ENCODE results near the gene MS4A6A. TPM values are rescaled to one million over a fixed set of nuclear protein-coding genes. Genes with fewer than 3 reads are reported as not detected.
"Not testable (repeated sequence)": the region's sequence is repeated elsewhere in the genome, so short reads cannot be mapped to it uniquely, and the experiment has no call there.

MS4A6A gene
- polyA plus RNA-seq, 6 donors from 2014 or later: 1.5 to 11.3 (median 3.3) TPM

DNA sequence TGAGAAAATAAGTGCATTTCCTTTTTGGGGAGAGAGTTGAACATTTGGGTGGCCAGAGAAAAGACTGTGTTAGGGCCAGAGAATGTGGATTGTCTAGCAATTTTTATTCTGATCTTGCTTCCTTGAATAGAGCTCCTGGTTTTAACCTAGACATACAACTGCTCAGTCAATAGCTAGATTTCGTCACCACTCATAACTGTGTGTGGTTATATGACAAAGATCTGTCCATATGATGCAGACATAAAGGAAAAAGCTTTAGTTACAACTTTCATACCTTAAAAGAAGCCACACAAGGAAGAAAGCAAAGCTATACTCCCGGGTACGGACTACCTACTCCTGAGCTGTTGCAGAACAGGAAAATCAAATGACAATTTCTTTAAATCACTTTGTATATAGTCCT, 37.2 kb downstream of the MS4A6A start:
- ATAC-seq (ENCODE audit: low read depth in 2 of 2): no peak
- H3K4me1 Mint-ChIP-seq: no peaks in the 10 kb centered on the region

DNA sequence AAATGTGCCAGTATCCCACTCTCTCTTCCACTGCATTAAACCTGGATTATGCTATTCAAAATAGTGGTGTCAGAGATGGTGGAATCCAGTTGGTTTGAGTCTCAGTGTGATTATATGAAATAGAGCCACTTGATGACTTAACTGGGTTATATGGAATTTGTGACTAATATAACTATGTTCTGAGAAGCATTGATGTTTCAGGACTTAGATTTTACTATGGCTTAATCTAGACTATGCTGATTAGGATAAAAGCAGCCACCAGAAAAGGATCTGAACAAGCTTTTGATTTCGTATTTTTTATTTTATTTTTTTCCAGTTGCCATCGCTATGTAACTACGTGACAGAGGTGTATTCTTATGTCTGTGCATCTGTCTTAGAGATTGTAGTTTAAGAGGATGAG, 39.1 kb downstream of the MS4A6A start:
- DNase-seq (no peak), ATAC-seq (ENCODE audit: low read depth in 2 of 2) (no peak)
- H3K27ac Mint-ChIP-seq: no peak overlapping the region
- H3K27me3 Mint-ChIP-seq: no peaks in the 10 kb centered on the region
- H3K4me3 Mint-ChIP-seq: no peak overlapping the region
- H3K36me3 Mint-ChIP-seq: no peaks in the 10 kb centered on the region
- H3K4me1 Mint-ChIP-seq: no peaks in the 10 kb centered on the region
- no peaks in the 10 kb centered on the region for H3K9me3 Mint-ChIP-seq

More for the DNA sequence above, 37.2 kb downstream of the MS4A6A start:
- DNase-seq: no peak
- Mint-ChIP-seq H3K36me3 (no peaks in the 10 kb centered on the region), H3K27me3 (no peaks in the 10 kb centered on the region), H3K27ac (no peak overlapping the region), H3K4me3 (no peak overlapping the region), H3K9me3 (no peaks in the 10 kb centered on the region)

DNA sequence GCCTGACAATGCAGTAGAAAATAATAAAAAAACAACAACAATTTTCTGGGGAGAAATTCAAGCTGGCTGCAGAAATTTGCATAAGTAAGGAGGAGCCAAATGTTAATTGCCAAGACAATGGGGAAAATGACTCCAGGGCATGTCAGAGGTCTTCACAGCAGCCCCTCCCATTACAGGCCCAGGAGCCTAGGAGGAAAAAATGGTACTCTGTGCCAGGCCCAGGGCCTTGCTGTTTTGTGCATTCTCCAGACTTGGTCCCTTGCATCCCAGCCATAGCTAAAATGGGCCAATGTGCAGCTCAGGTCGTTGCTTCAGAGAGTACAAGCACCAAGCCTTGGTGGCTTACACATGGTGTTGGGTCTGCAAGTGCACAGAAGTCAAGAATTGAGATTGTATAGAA, 49.0 kb downstream of the MS4A6A start:
- Mint-ChIP-seq H3K4me1 (peaks cover 4 to 8% (median 7%) of the 10 kb centered on the region in 3 donors), H3K36me3 (peaks cover 16% of the 10 kb centered on the region in 2 donors), H3K27ac (no peak overlapping the region), H3K9me3 (peaks cover 7 to 26% (median 18%) of the 10 kb centered on the region in 7 donors), H3K4me3 (no peak overlapping the region), H3K27me3 (no peaks in the 10 kb centered on the region)
- DNase-seq (no peak), ATAC-seq (ENCODE audit: low read depth in 2 of 2) (no peak)

DNA sequence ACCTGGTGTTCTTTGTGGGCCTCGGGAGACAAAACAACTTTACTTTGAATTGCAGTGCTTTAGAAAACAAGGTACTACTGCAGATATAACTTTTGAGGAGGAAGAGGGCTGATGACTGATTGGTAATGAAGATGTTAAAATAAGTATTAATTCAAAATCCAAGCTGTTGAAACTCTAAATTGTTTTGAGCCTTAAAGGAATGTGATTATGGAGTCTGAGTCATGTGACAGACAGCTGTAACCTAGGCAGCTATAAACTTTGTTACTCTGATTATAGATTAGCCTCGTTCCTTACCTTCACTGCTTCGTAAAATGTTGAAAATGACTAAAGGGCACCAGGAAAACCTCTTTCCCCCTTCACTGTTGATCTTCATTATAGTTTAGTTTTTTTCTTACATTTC, 51.0 kb downstream of the MS4A6A start:
- ATAC-seq (ENCODE audit: low read depth in 2 of 2): no peak
- peaks cover 7 to 20% (median 14%) of the 10 kb centered on the region in 7 donors for H3K9me3 Mint-ChIP-seq
- DNase-seq: no peak
- no peak overlapping the region for H3K4me3 Mint-ChIP-seq
- no peak overlapping the region for H3K27ac Mint-ChIP-seq
- peaks cover 7 to 8% (median 7%) of the 10 kb centered on the region in 3 donors for H3K4me1 Mint-ChIP-seq
- no peaks in the 10 kb centered on the region for H3K27me3 Mint-ChIP-seq
- peaks cover 11 to 16% of the 10 kb centered on the region in 2 donors for H3K36me3 Mint-ChIP-seq

DNA sequence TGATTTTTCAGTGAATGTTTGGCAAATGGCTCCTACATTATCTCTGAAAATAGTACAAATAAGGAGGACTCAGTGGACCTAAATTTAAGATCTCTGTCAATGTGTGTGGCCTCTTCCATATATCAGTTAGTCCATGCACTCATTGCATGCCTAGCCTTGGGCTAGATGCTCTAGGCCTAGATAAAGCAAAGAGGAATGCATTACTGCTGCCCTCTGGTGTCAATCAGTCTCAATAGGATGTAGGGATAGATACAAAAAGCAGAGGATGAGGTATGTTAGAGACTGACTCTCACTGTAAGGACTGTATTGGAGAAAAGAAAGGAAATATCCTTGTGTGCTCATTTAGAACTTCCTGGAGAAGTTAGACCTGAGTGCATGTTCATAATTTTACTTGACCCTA, 52.4 kb downstream of the MS4A6A start:
- Mint-ChIP-seq H3K4me3 (no peak overlapping the region), H3K4me1 (peaks cover 11 to 13% (median 13%) of the 10 kb centered on the region in 3 donors), H3K27me3 (no peaks in the 10 kb centered on the region), H3K27ac (peak overlapping the region in 1 of 6 donors; percentile 85), H3K36me3 (peaks cover 7 to 16% of the 10 kb centered on the region in 2 donors), H3K9me3 (peaks cover 4 to 14% (median 8%) of the 10 kb centered on the region in 7 donors)
- ATAC-seq (ENCODE audit: low read depth in 2 of 2) (peak; percentile 48 to 65), DNase-seq (peak; percentile 11)

DNA sequence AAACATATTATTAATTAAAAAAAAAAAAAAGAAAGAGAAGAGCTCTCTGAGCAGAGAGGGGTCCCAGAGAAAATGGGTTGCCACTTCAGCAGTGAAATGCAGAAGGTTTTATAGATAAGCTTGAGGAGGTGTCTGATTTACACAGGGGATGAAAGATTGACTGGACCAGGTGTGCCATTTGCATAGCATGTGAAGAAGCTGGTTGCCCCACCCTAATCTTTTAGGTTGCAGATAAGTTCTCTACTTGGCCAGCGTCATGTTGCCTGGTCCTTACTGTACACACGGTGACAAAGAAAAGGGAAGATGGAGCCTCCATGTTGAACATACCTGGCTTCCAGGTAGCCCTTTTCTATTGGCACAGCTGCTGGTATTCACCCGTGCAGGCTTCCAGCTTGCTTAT, 53.0 kb downstream of the MS4A6A start:
- Mint-ChIP-seq H3K36me3 (peaks cover 7 to 16% of the 10 kb centered on the region in 2 donors), H3K4me3 (no peak overlapping the region), H3K27me3 (no peaks in the 10 kb centered on the region), H3K27ac (no peak overlapping the region), H3K9me3 (peaks cover 4 to 14% (median 8%) of the 10 kb centered on the region in 7 donors), H3K4me1 (peaks cover 18 to 20% (median 19%) of the 10 kb centered on the region in 3 donors)
- DNase-seq (no peak), ATAC-seq (ENCODE audit: low read depth in 2 of 2) (no peak)

DNA sequence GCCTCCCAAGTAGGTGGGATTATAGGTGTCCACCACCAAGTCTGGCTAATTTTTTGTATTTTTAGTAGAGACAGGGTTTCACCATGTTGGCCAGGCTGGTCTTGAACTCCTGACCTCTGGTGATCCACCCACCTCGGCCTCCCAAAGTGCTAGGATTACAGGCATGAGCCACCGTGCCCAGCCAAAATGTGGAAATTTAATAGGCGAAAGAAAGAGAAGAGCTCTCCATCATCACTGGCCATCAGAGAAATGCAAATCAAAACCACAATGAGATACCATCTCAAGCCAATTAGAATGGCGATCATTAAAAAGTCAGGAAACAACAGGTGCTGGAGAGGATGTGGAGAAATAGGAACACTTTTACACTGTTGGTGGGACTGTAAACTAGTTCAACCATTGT, 54.0 kb downstream of the MS4A6A start:
- H3K9me3 Mint-ChIP-seq; ATAC-seq (ENCODE audit: low read depth in 2 of 2): not testable (repeated sequence)

DNA sequence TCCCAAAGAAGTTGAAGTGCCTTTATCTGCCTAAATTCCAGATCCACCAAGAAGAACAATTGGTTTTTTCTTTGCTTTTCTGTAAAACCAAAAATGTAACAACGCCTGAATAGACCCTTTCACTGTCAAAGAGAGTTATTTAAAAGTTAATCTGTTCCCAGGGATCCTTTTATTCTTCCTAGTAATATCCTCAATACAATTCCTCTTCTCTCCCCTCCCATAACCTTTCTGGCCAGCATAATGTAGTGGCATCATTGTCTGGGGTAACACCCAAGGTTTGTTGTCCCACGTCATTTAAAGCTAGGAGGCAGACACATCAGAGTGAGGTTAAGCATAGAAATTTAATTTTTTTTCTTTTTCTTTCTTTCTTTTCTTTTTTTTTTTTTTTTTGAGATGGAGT, 54.5 kb downstream of the MS4A6A start:
- Mint-ChIP-seq H3K4me1 (peaks cover 23 to 34% (median 27%) of the 10 kb centered on the region in 3 donors), H3K27ac (peak overlapping the region in 1 of 6 donors; percentile 65), H3K36me3 (peaks cover 2% of the 10 kb centered on the region in 2 donors), H3K4me3 (no peak overlapping the region), H3K27me3 (no peaks in the 10 kb centered on the region), H3K9me3 (peaks cover under 1 to 4% (median 3%) of the 10 kb centered on the region in 7 donors)
- DNase-seq (no peak), ATAC-seq (ENCODE audit: low read depth in 2 of 2) (no peak)

More for the DNA sequence above, 54.0 kb downstream of the MS4A6A start:
- not testable (repeated sequence) for H3K27ac Mint-ChIP-seq, DNase-seq, H3K27me3 Mint-ChIP-seq, H3K4me3 Mint-ChIP-seq, H3K36me3 Mint-ChIP-seq
- H3K4me1 Mint-ChIP-seq: peaks cover 23 to 29% (median 27%) of the 10 kb centered on the region in 3 donors

DNA sequence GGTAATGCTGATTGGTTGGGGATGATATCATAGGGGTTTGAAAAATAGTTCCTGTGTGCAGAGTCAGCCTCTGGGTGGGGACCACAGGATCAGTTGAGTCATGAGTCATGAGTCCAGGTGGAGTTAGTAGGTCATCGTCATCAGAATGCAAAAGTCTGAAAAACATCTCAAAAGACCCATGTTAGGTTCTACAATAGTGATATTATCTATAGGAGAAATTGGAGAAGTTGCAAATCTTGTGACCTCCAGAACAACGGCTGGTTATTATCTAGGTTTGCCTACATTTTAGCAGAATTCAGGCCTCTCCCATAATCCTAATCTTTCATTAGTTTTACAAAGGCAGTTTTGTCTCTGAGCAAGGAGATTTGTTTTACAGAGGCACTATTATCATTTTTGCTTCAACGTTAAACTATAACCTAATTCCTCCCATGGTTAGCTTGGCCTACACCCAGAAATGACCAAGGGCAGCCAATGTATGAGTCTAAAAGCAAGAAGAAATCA, 55.5 kb downstream of the MS4A6A start:
- H3K9me3 Mint-ChIP-seq: peaks cover 0 to 6% (median 0%) of the 10 kb centered on the region in 7 donors
- H3K36me3 Mint-ChIP-seq: no peaks in the 10 kb centered on the region
- H3K4me1 Mint-ChIP-seq: peaks cover 23 to 36% (median 33%) of the 10 kb centered on the region in 3 donors
- ATAC-seq (ENCODE audit: low read depth in 2 of 2) (no peak), DNase-seq (no peak)
- H3K27me3 Mint-ChIP-seq: no peaks in the 10 kb centered on the region
- H3K4me3 Mint-ChIP-seq: peak overlapping the region in 1 of 8 donors; percentile 76
- no peak overlapping the region for H3K27ac Mint-ChIP-seq

DNA sequence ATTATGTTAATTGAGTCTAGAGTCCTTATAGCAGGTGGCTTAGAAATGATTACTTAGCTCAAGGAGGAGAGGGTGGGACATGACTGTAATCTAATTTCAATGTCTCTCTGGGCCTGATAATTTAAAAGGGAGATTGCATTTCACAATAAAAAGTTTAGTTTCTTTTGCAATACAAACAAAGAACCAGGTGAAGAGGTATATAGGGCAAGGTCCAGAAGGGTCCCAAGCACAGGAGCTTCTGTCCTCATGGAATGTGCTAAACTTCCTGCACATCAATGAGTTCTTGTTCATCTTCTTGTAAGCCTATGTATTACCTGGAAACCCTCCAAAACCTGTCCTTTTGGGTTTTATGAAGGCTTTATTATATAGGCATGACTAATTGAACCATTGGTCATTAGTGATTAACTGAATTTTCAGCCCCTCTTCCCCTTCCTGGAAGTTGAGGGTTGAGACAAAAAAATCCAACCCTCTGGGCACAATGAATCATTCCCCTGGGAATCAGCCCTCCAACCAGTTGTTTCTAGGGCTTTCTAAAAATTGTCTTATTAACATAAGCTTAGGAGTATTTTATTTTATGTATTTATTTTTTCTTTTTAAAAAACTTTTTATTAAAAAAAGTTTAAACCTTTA, 56.8 kb downstream of the MS4A6A start:
- Mint-ChIP-seq H3K27me3 (no peaks in the 10 kb centered on the region), H3K9me3 (peaks cover 0 to 7% (median 0%) of the 10 kb centered on the region in 7 donors), H3K4me1 (peaks cover 23 to 39% (median 34%) of the 10 kb centered on the region in 3 donors), H3K36me3 (no peaks in the 10 kb centered on the region), H3K4me3 (no peak overlapping the region), H3K27ac (peak overlapping the region in 1 of 6 donors; percentile 22)
- ATAC-seq (ENCODE audit: low read depth in 2 of 2): no peak
- no peak for DNase-seq

DNA sequence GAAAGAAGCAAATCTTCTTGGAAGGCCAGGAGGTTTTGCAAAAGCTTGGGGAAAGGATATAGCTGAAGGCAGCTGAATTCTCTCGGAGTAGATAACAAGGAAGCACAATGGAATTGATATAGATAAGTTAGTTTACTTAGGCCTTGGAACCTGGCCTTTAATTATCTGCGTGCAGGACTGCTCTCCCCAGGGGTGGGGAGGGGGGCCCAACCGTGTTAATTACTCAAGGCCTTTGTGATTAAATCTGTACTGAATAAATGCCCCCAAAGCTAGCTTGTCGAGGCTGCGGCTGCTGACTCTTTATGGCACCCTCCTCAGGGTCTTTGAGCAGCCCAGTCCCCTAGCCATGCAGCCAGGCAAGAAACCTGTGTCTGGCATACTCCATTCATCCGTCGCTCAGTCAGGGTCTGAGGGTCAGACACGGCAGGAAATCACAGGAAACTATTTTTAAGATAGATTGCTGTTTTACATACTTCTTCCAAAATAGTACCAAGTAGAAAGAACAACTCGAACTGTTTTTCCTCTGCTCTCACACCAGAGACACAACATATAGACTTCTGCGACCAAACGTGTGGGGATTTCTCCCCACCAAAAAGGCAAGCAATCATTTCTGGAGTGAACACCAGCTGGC, 58.0 kb downstream of the MS4A6A start:
- Mint-ChIP-seq H3K4me3 (peak overlapping the region in 7 of 8 donors; percentile 18 to 73 (median 46)), H3K27ac (peak overlapping the region in 4 of 6 donors; percentile 12 to 69 (median 36)), H3K4me1 (peaks cover 24 to 41% (median 26%) of the 10 kb centered on the region in 3 donors), H3K27me3 (no peaks in the 10 kb centered on the region), H3K36me3 (no peaks in the 10 kb centered on the region), H3K9me3 (peaks cover 0 to 8% (median 7%) of the 10 kb centered on the region in 7 donors)
- no peak for ATAC-seq (ENCODE audit: low read depth in 2 of 2)
- DNase-seq: no peak

Measured in naive B cell (primary cell).